HFFc6 (cell line): ENCODE measurements around the gene USP2. TPM values are rescaled to one million over a fixed set of nuclear protein-coding genes. Genes with fewer than 3 reads are reported as not detected.

ENCODE experiments used
- DNase-seq: peaks from one replicate; pipeline ENCODE4 v3.0.0-alpha.2; 2018
- H3K27ac Mint-ChIP-seq: 2 replicates; pipeline ENCODE4 v1.8.0; 2020; ENCODE audit warnings: mild to moderate bottlenecking, mixed read lengths
- H3K27me3 Mint-ChIP-seq: 2 replicates; pipeline ENCODE4 v1.8.0; 2021; ENCODE audit warnings: mild to moderate bottlenecking, moderate library complexity, mixed read lengths; ENCODE audit not compliant: insufficient read depth
- H3K36me3 Mint-ChIP-seq: 2 replicates; pipeline ENCODE4 v1.8.0; 2021; ENCODE audit warnings: low read depth, mixed read lengths
- H3K4me1 Mint-ChIP-seq: 2 replicates; pipeline ENCODE4 v1.8.0; 2020; ENCODE audit warnings: low read depth, mixed read lengths
- H3K4me3 Mint-ChIP-seq: 2 replicates; pipeline ENCODE4 v1.8.0; 2020; ENCODE audit warnings: mild to moderate bottlenecking, moderate library complexity, mixed read lengths
- H3K9me3 Mint-ChIP-seq: 2 replicates; pipeline ENCODE4 v1.8.0; 2020; ENCODE audit warnings: mild to moderate bottlenecking, mixed read lengths
- CTCF ChIP-seq: fragments of 200-600 bp; sonication (generic); IDR thresholded peaks from 2 replicates; pipeline ENCODE4 v1.5.0; 2021; ENCODE audit warnings: antibody characterized with exemption, mild to moderate bottlenecking
- total RNA-seq, 6 experiments: library from RNA; stranded (reverse); fragmentation: NEBNext Ultra II Directional; extraction: Animal tissue kit (Norgen Biotek cat#: 25700); gene quantifications; 2 replicates in 1 of 6; 3 replicates in 5 of 6; pipeline ENCODE4 v1.2.3, GENCODE V29; 2021

Gene USP2
- total RNA-seq, 6 experiments from 2014 or later, result 0.32 to 0.71 (median 0.49) TPM

- DNase-seq, result no peak
- Mint-ChIP-seq H3K27me3 (peaks cover 35% of the 10 kb centered on the region), H3K9me3 (no peaks in the 10 kb centered on the region), H3K4me3 (no peak within 1 kb of the TSS), H3K4me1 (peaks cover 16% of the 10 kb centered on the region), H3K36me3 (no peaks in the 10 kb centered on the region), H3K27ac (no peak within 1 kb of the TSS)
- TF ChIP-seq CTCF, result no peak
These were observed 34.9 kb downstream of the USP2 start, which contains the start of gene MFRP for GRCh38 chr11:119346605-119347004. TSS of gene MFRP (minus strand) at chr11:119346705. CDS start at chr11:119346513, 192 bp downstream.

GRCh38 chr11:119345685-119346084 is 35.8 kb downstream of the USP2 start:
- no peak overlapping the region for H3K27ac Mint-ChIP-seq
- peaks cover 22% of the 10 kb centered on the region for H3K4me1 Mint-ChIP-seq
- no peaks in the 10 kb centered on the region for H3K36me3 Mint-ChIP-seq
- no peak for DNase-seq
- H3K4me3 Mint-ChIP-seq, result no peak overlapping the region
- no peaks in the 10 kb centered on the region for H3K9me3 Mint-ChIP-seq
- no peak for TF ChIP-seq CTCF
- peaks cover 35% of the 10 kb centered on the region for H3K27me3 Mint-ChIP-seq

GRCh38 chr11:119344291-119345010 is 37.0 kb downstream of the USP2 start:
- Mint-ChIP-seq H3K36me3 (no peaks in the 10 kb centered on the region), H3K4me3 (no peak overlapping the region), H3K4me1 (peaks cover 24% of the 10 kb centered on the region), H3K27ac (no peak overlapping the region), H3K27me3 (peaks cover 32% of the 10 kb centered on the region), H3K9me3 (no peaks in the 10 kb centered on the region)
- DNase-seq, result no peak
- no peak for TF ChIP-seq CTCF

GRCh38 chr11:119343726-119344125 is 37.8 kb downstream of the USP2 start:
- H3K27me3 Mint-ChIP-seq, result peaks cover 32% of the 10 kb centered on the region
- H3K4me1 Mint-ChIP-seq, result peaks cover 31% of the 10 kb centered on the region
- H3K4me3 Mint-ChIP-seq, result no peak overlapping the region
- DNase-seq, result no peak
- no peak overlapping the region for H3K27ac Mint-ChIP-seq
- no peaks in the 10 kb centered on the region for H3K36me3 Mint-ChIP-seq
- no peaks in the 10 kb centered on the region for H3K9me3 Mint-ChIP-seq
- no peak for TF ChIP-seq CTCF

GRCh38 chr11:119342362-119343130 is 38.9 kb downstream of the USP2 start:
- DNase-seq, result no peak
- peaks cover 28% of the 10 kb centered on the region for H3K27me3 Mint-ChIP-seq
- no peak overlapping the region for H3K27ac Mint-ChIP-seq
- TF ChIP-seq CTCF, result no peak
- H3K4me3 Mint-ChIP-seq, result no peak overlapping the region
- H3K36me3 Mint-ChIP-seq, result no peaks in the 10 kb centered on the region
- H3K4me1 Mint-ChIP-seq, result peaks cover 38% of the 10 kb centered on the region
- no peaks in the 10 kb centered on the region for H3K9me3 Mint-ChIP-seq
